PFSK-1 (cell line): ENCODE measurements around the gene HTATSF1.

Experiments used
- FOXP2 ChIP-seq: optimal IDR thresholded peaks from 2 replicates; pipeline ENCODE3; 2011; ENCODE audit warnings: borderline replicate concordance, control low read depth, inconsistent platforms; ENCODE audit not compliant: insufficient read depth; ENCODE audit errors: extremely low read length, extremely low read depth
- POLR2AphosphoS5 ChIP-seq: IDR thresholded peaks from 2 replicates; pipeline ENCODE4 v1.6.1; 2012; ENCODE audit warnings: low read depth, mild to moderate bottlenecking, control low read depth, low read length, moderate library complexity
- SIN3A ChIP-seq: IDR thresholded peaks from 2 replicates; pipeline ENCODE4 v1.6.1; 2012; ENCODE audit warnings: mild to moderate bottlenecking, low read length, moderate library complexity, borderline replicate concordance; ENCODE audit not compliant: insufficient read depth
- TAF1 ChIP-seq: IDR thresholded peaks from 2 replicates; pipeline ENCODE4 v1.6.1; 2012; ENCODE audit warnings: low read length, control low read depth, borderline replicate concordance; ENCODE audit not compliant: insufficient read depth
- TF ChIP-seq, protein P1 (sequence below), 2 experiments: IDR thresholded peaks; 2 replicates each; pipeline versions ENCODE4 v1.6.1 to v1.8.0; 2011 to 2012; ENCODE audit warnings: low read depth in 2 of 2, low read length in 2 of 2, control low read depth in 1 of 2, inconsistent platforms in 1 of 2, mild to moderate bottlenecking in 1 of 2, moderate library complexity in 1 of 2; ENCODE audit not compliant: insufficient read depth in 1 of 2

The HTATSF1 gene

DNA sequence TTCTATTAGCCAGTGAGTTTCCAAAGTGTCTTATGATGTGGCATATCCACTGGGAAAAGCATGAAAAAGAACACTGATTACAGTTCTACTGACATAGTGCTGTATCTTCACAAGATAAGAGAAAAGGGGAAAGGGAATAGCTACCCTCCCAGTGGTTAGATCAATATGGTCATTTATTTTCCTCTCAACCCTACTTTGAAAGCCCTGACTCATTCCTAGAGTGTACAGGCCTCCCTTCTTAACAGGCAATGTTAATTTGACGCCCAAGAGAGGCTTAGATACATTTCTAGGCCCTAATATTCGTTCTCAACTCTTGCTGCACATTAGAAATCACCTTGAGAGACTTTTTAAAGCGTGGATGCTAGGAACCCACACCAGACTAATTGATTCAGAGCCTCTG, 30.1 kb upstream of the HTATSF1 start:
- TF ChIP-seq, protein P1, sequence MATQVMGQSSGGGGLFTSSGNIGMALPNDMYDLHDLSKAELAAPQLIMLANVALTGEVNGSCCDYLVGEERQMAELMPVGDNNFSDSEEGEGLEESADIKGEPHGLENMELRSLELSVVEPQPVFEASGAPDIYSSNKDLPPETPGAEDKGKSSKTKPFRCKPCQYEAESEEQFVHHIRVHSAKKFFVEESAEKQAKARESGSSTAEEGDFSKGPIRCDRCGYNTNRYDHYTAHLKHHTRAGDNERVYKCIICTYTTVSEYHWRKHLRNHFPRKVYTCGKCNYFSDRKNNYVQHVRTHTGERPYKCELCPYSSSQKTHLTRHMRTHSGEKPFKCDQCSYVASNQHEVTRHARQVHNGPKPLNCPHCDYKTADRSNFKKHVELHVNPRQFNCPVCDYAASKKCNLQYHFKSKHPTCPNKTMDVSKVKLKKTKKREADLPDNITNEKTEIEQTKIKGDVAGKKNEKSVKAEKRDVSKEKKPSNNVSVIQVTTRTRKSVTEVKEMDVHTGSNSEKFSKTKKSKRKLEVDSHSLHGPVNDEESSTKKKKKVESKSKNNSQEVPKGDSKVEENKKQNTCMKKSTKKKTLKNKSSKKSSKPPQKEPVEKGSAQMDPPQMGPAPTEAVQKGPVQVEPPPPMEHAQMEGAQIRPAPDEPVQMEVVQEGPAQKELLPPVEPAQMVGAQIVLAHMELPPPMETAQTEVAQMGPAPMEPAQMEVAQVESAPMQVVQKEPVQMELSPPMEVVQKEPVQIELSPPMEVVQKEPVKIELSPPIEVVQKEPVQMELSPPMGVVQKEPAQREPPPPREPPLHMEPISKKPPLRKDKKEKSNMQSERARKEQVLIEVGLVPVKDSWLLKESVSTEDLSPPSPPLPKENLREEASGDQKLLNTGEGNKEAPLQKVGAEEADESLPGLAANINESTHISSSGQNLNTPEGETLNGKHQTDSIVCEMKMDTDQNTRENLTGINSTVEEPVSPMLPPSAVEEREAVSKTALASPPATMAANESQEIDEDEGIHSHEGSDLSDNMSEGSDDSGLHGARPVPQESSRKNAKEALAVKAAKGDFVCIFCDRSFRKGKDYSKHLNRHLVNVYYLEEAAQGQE (IDR thresholded peaks at IDR 0.05; ENCODE audit: insufficient read depth in 1 of 2, low read depth in 2 of 2, low read length in 2 of 2) = no peak
- TF ChIP-seq SIN3A (no peak), TAF1 (no peak), FOXP2 (no peak)

DNA sequence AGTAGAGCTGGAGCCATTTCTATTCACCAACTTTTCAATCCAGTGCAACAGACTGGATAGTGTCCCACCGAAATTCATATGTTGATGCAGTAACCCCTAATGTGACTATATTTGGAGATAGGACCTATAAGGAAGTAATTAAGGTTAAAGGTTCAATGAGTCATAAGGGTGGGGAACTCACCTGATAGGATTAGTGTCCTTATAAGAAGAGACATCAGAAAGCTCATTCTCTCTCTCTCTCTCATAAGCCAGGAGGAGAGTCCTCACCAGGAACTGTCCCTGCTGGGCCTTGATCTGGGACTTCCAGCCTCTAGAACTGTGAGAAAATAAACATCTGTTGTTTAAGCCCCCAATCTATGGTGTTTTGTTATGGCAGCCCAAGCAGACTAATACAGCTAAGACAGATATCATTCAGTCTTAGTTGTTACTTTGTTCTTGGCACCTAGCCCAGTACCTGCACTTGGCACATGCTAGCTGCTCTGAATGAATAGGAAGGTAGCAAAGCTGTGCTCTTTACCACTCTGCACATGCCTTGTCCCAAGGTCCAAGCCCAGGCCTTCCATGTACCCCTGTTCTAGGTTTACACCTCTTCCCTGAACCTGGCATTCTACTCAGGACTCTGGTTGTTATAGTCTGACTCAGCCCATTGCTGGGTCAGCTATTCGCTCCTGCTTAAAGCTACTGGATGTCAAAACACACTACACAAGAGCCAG, 28.8 kb upstream of the HTATSF1 start:
- TF ChIP-seq FOXP2 (no peak), POLR2AphosphoS5 (no peak), TAF1 (no peak), SIN3A (no peak)
- TF ChIP-seq, protein P1 (IDR thresholded peaks at IDR 0.05; ENCODE audit: insufficient read depth in 1 of 2, low read depth in 2 of 2, low read length in 2 of 2) = no peak

DNA sequence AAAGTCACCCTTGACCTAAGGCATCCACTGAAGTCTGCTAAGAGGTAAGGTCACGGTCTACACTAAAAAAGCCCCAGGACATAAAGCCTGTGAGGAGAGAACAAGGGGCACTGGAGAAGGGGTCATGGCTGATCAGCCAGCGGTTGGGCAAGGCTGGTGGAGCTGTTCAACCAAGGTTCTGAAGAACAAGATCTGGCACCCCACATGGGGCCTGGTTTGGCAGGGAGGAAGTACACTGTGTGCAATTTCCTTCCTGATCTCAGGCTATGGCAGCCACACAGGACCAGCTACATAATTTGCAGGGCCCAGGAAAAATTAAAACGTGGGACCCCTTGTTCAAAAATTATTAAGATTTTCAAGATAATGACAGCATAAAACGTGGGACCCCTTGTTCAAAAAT, 23.7 kb upstream of the HTATSF1 start:
- TF ChIP-seq, protein P1 (IDR thresholded peaks at IDR 0.05; ENCODE audit: insufficient read depth in 1 of 2, low read depth in 2 of 2, low read length in 2 of 2) = no peak

DNA sequence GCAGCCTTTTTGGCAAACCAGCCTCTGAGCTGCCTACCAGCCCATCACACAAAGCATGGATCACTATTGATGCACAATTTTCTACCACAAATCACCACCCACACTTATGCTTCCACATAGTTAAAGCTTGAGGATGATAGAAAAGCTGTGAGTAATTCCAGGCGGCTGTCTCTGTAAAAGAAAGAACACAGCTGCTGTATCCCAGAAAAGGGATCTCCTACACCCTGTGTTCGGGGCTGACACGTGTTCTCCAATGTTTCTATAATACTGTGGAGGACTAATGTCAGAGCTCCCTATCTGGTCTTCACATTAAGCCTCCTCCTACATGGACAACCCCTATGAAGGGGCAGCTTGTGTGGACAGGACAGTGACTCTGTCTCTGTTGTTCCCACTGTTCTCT, 22.2 kb upstream of the HTATSF1 start:
- TF ChIP-seq, protein P1 (IDR thresholded peaks at IDR 0.05; ENCODE audit: insufficient read depth in 1 of 2, low read depth in 2 of 2, low read length in 2 of 2) = no peak
- TF ChIP-seq FOXP2 (no peak), TAF1 (no peak), POLR2AphosphoS5 (no peak), SIN3A (no peak)

DNA sequence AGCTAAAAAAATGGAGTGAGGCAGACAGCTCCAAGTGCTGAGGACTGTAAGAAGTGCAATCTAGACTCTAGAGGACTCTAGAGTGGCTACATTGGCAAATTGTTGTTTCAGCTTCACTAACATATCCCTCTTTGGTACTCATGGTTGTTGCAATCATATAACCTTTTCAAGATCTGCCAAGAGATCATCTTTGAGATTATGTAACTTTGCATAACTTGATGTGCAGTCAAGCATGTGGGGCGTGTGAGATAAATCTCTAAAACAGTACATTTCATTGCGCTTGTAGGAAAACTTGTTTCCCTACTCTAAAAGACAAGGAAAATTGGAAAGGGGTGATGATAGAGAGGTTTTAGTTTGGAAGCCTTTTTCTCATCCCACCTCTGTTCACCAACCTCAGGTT, 20.9 kb upstream of the HTATSF1 start:
- TF ChIP-seq POLR2AphosphoS5 (no peak), FOXP2 (no peak), TAF1 (no peak), SIN3A (no peak)
- TF ChIP-seq, protein P1 (IDR thresholded peaks at IDR 0.05; ENCODE audit: insufficient read depth in 1 of 2, low read depth in 2 of 2, low read length in 2 of 2) = no peak
